NCI-H146 treated with DMSO at 0.1 percent for 48 hours (cell line): ENCODE results near the gene TMEM120B.

ENCODE experiments used
- DNase-seq: peaks from one replicate; lab custom pipeline; 2025; ENCODE audit not compliant: unreplicated experiment; lab: John Stamatoyannopoulos, UW

Gene TMEM120B

DNA sequence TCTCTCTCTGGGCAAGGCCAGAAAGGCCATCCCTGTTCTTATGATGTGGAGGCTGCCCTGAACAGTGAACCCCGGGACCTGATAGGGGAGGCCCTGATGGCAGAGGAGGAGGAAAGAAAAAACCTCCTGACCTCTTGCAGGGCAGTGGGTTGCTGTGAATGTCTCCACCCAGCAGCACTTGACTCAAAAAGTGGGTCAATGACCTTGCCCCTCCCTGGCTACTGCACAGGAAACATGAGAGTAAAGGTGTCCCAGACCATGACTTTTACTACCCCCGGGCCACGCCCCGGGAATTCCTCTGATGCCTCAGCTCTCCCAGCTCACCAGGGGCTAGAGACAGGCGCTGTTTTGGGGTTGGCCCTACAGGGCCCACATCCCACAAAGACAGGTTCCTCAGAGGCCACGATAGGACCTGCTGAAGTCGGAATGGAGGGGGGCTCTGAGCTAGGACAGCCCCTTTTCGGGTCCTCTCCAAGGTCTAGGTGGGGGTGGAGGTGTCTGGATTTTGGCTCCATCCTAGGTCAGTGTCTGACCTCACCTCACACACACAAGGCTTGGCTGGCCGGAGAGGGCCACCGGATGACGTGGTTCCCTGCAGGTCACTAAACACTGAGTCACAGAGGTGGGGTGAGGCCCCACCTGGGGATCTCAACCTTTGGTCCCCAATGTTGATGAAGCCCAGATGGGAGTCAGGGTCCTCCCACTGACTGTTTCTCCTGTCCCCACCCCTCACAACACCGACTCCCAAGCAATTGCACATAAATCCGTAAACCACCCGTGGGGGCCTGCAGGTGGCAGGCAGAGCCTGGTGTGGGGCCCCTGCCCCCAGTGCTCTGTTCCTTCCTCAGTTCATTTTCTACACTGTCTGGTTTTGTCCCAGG is 79.4 kb downstream of the TMEM120B start:
- DNase-seq, result no peak

DNA sequence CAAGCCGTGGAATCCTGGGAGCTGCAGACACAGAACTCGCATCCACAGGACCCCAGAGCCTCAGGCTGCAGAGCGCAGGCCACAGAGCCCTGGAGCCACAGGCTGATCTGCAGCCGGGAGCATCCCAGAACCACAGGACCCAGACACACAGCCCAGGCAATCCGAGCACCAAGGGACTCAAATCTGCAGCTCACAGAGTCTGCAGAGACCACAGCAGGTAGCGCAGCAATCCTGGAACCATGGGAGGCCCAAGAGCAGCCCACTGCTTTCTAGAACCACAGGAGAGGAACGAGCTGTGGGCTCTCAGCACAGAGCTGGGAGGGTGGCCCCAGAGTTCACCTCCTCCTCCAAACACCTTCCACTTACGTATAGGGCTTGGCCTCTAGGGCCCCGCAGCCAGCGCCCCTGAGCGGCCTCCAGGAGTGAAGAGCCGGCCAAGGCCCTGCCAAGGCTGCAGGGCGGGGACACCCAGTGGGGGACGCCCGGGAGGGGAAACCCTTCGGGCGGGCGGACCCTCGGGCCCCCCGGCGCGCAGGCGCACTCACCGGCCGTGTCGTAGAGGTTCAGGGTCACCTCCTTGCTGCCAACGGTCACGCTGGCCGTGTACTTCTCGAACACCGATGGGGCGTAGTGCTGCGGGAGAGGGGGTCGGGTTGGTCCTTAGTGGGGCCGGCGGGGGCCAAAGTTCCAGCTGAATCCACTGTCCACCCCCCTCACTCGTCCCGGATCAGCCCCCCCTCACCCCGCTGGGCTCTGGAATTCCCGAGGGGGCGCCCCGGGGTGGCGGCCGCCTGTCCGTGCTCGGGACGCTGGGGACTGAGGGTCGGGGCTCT is 80.3 kb downstream of the TMEM120B start:
- DNase-seq, result no peak

GRCh38 chr12:121793440-121793837 is 80.9 kb downstream of the TMEM120B start, which contains the start of gene RHOF:
RHOF (minus strand) TSS chr12:121793688; CDS start chr12:121793633, 55 bp downstream.
- no peak for DNase-seq

- DNase-seq, result no peak
Measured at GRCh38 chr12:121793838-121794533, 81.4 kb downstream of the TMEM120B start.

DNA sequence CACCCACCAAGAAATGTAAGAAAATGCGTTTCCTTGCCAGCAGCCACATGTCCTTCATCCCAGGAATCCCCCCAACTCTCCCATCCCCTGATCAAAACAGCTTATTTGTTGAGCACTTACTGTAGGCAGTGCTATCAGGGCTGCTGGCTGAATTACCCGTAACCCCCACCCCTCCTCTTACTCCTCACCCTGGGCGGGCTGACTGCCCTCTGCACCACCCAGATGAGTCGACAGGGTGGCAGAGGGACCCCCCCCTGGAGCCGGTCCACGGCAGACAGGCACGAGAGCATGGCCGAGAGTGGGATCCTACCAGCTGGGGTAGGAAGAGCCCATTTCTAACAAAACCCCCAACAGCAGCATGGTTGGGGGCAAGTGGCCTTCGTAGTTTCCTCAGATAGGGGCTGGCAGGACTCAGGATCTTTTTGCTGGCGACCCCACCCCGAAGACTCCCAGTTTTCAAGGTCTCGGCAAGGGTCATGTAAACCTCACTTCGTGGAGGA is 82.0 kb downstream of the TMEM120B start:
- DNase-seq, result no peak

GRCh38 chr12:121795034-121795968 is 82.7 kb downstream of the TMEM120B start:
- peak; percentile 21 for DNase-seq

DNA sequence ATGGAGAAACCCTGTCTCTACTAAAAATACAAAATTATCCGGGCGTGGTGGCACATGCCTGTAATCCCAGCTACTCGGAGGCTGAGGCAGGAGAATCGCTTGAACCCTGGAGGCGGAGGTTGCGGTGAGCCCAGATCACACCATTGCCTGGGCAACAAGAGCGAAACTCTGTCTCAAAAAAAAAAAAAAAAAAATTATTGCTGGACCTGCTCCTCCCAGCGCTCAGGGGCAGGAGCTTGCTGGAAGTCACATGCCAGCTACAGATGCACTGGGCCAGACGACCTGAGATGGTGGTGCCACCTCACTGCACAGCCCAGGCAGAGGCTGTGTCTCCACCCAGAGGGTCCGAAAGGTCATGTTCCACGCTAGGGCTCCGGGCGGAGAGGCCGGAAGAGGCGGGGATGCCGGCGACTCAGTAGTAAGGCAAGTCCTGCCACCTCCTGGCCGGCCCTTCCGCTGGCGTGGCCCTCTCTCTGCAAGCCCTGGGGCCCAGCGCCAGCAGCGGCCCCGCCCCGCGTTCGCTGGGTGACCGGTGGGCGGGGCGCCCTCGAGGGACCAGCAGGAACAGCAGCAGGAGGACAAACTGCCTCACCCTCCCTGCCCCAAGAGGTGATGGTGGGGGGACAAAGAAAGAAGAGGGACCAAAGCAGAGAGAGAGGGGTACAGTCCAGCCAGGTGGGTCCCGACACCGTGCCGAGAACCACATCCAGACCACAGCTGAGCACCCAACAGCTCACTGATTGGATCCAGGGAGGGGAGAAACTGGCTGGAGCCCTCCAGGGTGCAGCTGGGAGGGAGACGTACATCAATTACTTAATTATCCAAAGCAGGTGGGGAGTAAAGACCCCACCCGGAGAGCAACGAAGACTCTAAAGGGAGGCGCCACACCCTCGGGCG is 84.6 kb downstream of the TMEM120B start:
- peak; percentile 88 for DNase-seq

- DNase-seq, result peak; percentile 90
Measured at GRCh38 chr12:121797937-121798786, 85.6 kb downstream of the TMEM120B start.

GRCh38 chr12:121798787-121799155 is 86.2 kb downstream of the TMEM120B start:
- no peak for DNase-seq

DNA sequence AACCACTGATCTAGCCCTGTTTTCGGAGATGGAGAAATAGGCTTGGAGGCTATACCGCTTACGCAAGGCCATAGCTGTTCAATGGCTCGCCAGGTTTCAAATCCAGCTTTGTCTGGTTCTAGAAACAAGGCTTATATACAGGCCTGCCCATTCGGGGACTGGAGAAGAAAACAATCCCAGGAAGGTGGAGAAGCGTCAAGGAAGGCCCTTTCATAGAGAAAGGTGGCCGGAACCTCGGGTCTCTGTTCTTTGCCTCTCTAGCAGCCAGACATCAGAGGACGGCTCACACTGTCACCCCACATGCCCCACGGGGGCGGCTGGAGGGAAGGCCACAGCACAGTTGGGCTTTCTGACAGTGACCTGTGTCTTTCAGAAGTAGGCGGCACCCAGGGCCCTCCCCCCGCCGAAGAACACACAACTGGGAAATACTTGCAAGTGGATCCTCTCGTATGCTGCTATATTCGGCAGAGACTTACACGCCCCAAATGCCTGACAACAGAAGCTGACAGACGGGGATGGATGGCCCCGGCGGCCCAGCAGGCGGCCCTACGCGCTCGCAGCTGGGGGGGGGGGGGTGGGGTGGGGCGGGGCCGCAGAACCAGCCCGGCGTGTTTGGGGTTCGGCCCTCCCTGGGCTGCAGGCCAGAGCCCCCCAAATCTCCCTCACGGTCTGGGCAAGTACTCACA is 86.7 kb downstream of the TMEM120B start:
- peak; percentile 72 for DNase-seq

DNA sequence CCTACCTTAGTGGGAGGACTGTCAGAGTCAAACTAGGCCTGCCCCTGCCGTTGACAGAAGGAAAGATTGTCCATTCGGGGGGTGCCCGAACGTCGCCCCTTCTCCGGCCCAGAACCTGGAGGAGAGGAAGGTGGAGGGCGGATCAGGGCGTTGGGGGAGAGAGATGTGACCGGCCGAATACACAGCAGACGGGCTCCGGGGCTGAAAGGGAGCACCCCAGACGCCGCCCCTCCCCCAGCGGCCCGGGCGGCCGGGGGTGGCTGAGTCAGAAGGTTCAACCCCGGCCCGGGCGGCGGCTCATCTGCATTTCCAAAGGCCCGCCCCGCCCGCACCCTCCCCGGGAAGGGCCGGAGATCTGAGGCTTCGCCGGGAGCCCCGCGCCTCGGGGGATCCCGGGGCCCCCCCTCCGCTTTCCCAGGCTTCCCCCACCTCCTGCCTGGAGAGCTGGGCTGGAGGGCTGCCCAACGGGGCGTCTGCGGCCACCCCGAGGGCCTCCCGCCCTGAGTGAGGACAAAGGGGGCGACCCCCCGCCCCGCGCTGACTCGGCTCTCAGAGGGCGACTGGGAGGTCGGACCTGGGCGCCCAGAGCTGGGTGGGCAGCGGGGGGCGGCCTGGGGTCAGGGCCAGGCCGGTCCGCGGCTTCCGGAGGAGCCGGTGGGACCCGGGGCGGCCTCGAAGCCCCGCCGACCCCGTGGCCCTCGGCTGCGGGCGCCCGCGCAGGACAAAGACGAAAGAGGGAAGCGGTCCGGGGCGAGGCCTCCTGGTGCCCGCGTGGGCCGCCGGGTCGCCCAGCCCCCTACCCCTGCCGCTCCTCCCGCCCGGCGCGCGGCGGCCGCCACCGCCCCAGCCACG is 87.5 kb downstream of the TMEM120B start:
- DNase-seq, result peak; percentile 38

DNA sequence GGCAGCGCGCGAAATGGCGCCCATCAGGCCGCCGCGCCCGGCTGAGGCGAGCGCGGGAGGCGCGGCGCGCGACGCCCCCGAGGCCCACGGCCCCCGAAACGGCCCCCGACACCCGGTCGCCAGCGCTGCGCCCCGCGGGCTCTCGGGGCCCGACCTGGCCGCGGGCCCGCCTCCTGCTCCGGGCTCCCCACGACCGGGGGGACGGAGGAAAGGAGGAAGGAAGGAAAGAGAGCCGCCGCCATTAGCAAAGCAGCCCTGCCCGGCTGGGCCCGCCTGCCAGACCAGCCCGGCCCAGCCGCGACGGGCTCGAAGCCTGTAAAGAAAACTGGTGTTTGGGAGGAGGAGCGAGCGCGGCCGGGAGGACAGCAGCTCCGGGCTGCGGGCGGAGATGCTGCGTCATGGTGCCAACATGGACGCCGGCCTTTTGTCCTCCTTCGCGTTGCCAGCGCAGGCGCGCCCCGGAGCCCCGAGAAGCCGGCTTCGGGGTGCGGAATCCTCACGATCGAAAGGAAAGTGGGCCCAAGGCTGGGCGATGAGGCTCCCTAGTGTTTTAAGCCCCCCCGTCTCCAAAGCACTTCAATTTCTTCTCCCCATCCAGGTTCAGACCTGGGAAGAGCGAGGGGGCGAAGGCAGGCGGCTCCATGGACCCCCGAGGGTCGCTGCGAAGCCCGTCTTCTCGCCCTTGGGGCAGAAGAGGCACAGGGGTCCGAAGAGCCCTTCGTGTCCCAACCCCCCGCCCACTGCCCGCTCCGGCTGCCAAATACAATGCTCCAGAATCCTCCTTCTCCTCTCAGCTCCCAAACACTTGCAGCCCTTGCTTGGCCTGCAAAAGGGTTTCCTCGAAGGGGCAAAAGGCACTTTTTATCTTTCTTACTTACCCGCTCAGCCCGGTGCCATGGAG is 88.4 kb downstream of the TMEM120B start:
- DNase-seq, result no peak

DNA sequence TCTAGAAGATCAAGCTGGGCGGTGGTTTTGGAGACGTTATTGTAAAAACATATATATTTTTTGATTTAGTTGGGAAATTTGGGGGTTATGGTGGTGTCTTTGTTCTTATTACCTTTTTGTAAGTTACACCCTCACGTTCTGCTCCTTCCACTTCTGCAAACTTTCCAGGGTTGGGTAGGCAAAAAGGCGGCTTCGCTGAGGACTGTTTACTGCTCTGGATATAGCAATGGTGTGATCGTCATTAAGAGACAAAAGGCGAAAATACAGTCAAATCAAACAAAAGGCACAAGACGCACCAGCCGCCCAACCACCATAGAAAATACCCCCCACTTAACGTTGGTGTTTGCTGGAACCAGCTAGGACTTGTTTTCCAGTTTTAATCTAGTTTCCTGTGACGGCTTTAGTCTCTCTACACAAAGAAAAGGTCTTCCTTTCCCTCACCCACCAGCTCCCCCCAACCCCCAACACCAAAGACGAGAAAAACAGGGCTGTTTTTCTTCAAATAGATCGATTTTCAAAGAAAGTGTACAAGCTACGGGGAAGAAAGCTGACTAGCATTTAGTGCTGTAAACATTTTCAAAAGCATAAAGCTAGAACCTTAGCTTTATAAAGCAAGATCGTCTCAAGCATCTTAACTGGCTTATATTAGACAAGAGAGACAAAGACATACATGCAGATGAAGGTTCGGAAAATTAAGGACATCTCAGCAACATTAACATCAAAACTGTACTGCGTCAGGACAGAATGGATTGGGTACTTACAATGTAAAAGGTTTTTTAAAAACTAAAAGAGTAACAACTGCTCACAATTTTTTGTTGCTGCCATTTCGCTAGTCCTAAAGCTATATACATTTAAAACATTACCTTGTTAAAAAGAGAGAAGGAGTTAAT is 89.3 kb downstream of the TMEM120B start:
- peak; percentile 92 for DNase-seq

- no peak for DNase-seq
Measured at GRCh38 chr12:121802485-121802842, 89.9 kb downstream of the TMEM120B start.
